Activated naive CD8-positive, alpha-beta T cell treated with anti-CD3 and anti-CD28 coated beads for 36 hours (primary cell): ENCODE data around the gene RPS6KB2. TPM values are rescaled to one million over a fixed set of nuclear protein-coding genes. Genes with fewer than 3 reads are reported as not detected.

ENCODE experiments used
- DNase-seq: peaks from one replicate; pipeline ENCODE4 v3.0.0; 2021
- H3K27ac Mint-ChIP-seq: one replicate; pipeline ENCODE4 v1.8.0; 2022; ENCODE audit warnings: mild to moderate bottlenecking, moderate library complexity, mixed read lengths
- H3K27me3 Mint-ChIP-seq: one replicate; pipeline ENCODE4 v1.8.0; 2022; ENCODE audit warnings: mild to moderate bottlenecking, mixed read lengths
- H3K36me3 Mint-ChIP-seq: one replicate; pipeline ENCODE4 v1.8.0; 2021; ENCODE audit warnings: mild to moderate bottlenecking, mixed read lengths
- H3K4me1 Mint-ChIP-seq: one replicate; pipeline ENCODE4 v1.8.0; 2021; ENCODE audit warnings: mixed read lengths
- H3K4me3 Mint-ChIP-seq: one replicate; pipeline ENCODE4 v1.8.0; 2022; ENCODE audit warnings: mild to moderate bottlenecking, moderate library complexity, mixed read lengths
- H3K9me3 Mint-ChIP-seq: one replicate; pipeline ENCODE4 v1.8.0; 2022; ENCODE audit warnings: mixed read lengths
- total RNA-seq, 2 experiments: library from RNA; stranded (reverse); gene quantifications; one replicate each; pipeline ENCODE4 v1.2.3, GENCODE V29; 2021

RPS6KB2 gene
- 10 to 100 TPM; 64.9 to 67.7 TPM for total RNA-seq

DNA sequence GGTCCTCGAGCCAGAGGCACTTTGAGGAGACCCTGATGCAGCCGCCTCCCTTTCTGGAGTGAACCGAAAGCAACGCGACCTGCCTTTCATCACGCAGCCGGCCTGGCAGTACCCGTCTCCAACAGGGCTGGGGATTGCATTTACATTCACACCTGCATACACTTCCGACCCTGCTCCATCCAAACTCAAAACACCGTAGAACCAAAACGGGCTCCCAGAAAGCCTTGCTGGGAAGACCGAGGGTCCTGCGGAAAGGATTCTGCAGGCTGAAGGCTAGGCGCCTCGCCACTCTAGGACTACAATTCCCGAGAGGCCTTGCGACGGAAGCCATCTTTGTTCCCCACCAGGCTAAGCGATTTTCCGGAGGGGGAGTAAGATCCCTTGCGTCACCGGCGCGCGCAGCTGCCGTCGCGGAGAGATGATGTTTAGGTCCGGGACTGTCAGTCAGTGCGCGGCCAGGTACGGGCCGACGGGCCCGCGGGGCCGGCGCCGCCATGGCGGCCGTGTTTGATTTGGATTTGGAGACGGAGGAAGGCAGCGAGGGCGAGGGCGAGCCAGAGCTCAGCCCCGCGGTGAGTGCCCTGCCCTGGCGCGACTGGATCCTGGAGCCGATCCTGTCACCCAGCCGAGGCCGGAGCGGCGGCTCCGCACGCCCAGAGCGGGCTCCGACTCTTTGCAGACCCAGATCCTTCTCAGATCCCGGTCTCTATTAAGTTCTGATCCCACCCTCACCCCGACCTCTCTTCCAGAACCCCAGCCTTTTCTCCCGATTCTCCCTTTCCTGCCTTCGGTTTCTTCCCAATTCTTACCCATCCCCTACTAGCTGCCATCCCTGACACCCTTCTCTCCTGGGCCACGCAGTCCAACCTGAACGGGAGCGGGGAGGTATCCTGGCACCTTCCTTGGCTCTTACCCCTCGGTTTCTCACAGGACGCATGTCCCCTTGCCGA, at the start of gene RPS6KB2:
RPS6KB2 (plus strand) TSS at position 443 of the 950 bp plus-strand sequence; CDS start at position 495, 52 bp downstream.
- Mint-ChIP-seq H3K27ac (peak within 1 kb of the TSS; percentile 97), H3K4me1 (peaks cover 26% of the 10 kb centered on the region), H3K4me3 (peak within 1 kb of the TSS; percentile 96), H3K27me3 (peaks cover 3% of the 10 kb centered on the region), H3K36me3 (peaks cover 6% of the 10 kb centered on the region), H3K9me3 (no peaks in the 10 kb centered on the region)
- peak; percentile 97 for DNase-seq

DNA sequence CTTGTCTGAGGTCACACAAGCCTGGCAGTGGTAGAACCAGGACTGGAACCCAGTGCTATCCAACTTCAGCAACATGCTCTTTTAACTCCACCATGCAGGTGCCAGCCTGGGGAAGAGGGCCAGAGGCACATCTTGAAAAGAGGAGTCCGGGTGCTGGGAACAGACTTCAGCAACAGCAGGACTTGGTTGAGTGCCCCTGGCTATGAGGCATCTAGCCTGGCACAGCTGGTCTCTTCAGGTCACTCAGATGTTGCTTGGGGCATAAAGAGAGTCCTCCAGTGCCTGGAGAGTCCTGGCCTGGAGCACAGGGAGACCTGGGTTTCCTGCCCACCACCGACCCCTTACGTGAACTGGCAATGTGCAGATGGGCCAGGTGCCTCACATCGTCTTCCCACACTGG, 49.8 kb upstream of the RPS6KB2 start:
- Mint-ChIP-seq H3K4me1 (peaks cover 16% of the 10 kb centered on the region), H3K36me3 (no peaks in the 10 kb centered on the region), H3K4me3 (no peak overlapping the region), H3K27me3 (peaks cover 17% of the 10 kb centered on the region), H3K27ac (no peak overlapping the region), H3K9me3 (no peaks in the 10 kb centered on the region)
- DNase-seq: no peak

DNA sequence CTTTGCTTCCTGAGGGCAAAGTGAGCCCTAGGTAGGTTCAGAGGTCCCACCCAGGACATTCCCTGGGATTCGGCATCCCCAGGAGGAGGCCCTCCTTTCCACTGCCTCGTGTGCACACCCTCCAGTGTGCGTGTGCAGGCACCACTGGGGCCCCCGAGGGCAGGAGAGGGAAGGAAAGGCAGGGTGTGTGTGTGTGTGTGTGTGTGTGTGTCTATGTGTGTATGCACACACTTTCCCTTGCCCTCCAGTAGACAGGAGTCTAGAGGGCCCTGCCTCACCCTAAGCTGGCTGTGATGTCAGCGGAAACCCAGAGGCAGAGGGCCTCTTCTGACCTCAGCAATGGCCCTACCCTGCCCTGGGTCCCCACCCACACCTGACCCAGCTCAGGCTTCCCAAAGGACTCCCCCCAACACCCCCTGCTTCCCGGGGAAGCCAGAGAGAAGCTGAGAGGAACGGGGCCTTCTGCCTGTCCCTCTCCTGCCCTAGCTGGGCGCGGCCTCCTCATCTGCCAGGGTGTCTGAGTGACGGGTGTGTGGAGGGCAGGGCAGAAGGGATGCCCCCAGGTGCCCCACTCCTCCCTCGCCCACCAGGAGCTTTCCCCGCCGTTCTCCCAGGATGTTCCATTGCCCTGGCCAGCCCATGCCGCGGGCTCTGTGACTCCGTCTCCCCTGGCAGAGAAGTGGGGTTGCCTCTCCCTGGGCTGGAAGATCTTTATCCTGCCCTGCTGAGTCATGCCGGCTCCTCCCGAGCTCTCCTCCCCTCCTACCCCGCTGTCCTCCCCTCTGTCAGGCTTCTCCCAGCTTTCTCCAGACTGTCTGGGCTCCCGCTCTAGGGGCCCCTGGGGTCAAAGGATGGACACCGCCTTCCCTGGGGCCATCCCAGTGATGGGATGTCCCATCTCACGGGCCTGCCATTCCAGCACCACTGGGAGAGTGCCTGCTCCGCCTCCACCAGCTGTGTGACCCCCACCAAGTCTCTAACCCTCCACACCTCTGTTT, 48.9 kb upstream of the RPS6KB2 start:
- no peaks in the 10 kb centered on the region for H3K9me3 Mint-ChIP-seq
- peaks cover 10% of the 10 kb centered on the region for H3K4me1 Mint-ChIP-seq
- H3K27ac Mint-ChIP-seq: no peak overlapping the region
- no peaks in the 10 kb centered on the region for H3K36me3 Mint-ChIP-seq
- no peak for DNase-seq
- peaks cover 13% of the 10 kb centered on the region for H3K27me3 Mint-ChIP-seq
- no peak overlapping the region for H3K4me3 Mint-ChIP-seq

DNA sequence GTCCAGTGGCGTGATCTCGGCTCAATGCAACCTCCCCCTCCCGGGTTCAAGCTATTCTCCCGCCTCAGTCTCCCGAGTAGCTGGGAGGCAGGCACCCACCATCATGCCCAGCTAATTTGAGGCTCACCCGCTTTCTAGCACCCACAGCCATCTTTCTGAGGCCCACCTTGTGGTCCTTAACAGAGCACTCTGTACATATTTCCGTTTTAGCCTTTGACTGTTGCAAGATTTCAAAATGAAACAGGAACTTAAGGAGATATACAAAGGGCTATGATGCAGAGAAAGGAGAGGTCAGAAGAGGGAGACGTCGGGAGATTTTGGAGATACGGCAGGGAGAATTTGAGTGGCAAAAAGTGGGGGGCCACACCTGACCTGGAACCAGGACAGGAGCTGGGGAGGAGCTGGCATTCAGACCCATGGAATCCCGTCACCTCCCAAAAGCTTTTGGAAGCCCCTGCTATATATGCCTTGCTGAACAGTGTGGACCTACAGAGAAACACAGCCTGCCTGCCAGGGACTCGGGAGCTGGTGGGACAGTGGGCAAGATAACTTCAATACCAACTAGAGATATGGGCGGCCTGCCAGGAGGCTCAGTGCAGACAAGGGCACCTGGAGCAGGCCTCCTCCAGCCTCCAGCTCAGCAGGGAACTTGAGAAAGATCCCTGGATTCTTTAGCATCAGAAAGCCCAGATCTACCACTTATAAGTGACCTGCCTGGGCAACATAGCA, 46.9 kb upstream of the RPS6KB2 start:
- no peaks in the 10 kb centered on the region for H3K36me3 Mint-ChIP-seq
- no peak overlapping the region for H3K27ac Mint-ChIP-seq

DNA sequence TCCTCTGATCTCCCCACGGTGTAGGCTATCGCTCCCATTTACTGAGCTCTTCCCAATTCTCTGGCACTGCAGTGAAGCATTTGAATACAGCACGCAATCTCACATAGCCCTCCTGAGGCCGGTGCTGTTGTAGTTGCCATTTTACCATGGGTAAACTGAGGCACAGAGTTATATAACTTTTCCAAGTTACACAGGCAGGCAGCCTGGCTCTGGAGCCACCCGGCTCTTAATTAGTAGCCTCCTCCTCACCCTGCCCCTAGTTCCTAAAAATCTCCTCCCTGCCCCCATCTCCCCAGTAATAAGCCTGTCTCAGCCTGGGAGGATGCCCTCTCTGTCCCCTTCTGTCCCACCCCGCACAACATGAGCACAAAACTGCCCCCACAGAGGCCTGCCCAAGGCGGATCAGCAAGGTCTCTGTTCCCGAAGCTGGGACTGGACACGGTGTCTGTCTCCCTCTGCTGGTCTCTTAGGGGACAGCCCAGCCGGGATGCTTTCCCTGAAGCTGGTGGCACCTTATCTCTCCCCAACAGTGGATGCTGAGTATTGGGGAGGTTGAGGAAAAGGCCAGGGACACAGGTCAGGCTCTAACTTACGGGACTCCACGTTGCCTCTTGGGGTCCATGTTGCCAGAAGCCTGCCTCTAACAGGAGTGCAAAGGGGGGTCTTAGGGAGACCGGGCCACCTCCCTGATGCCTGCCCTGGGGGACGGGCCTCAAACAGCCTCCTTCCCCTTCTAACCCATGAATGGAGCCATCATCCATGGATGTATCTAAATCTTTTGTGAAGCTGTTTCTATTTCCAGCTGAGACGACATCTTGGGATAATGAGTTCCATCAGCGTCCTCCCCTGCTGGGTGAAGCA, 45.8 kb upstream of the RPS6KB2 start:
- no peaks in the 10 kb centered on the region for H3K27me3 Mint-ChIP-seq
- no peak overlapping the region for H3K4me3 Mint-ChIP-seq
- peaks cover 6% of the 10 kb centered on the region for H3K4me1 Mint-ChIP-seq
- no peaks in the 10 kb centered on the region for H3K36me3 Mint-ChIP-seq
- no peaks in the 10 kb centered on the region for H3K9me3 Mint-ChIP-seq
- peak; percentile 78 for DNase-seq
- H3K27ac Mint-ChIP-seq: no peak overlapping the region

More for the DNA sequence above, 46.9 kb upstream of the RPS6KB2 start:
- H3K27me3 Mint-ChIP-seq: peaks cover 1% of the 10 kb centered on the region
- H3K4me3 Mint-ChIP-seq: no peak overlapping the region
- no peaks in the 10 kb centered on the region for H3K9me3 Mint-ChIP-seq
- peaks cover 6% of the 10 kb centered on the region for H3K4me1 Mint-ChIP-seq
- DNase-seq: no peak

DNA sequence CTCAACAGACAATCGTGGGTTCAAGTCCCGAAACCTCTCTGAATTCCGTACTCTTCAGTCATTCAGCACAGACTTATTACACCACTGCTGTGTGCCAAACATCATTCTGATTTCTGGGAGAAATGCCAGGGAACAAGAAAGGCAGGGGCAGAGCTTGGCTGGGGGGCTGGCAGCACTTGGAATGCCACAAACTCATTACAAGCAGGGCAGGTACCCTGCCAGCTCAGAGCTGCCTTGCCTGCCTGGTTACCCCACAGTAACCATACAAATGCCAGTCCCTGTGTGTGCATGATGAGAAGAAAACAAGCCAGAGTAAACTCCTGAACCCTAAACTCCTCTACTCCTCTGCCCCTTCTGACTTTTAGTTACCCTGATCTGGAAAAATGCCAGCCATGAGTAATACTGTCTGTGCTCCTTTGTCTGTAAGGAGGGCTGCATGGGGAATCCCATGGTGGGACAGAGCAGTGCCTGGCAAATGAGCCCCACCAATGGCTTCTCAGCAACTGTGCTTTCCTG, 43.4 kb upstream of the RPS6KB2 start:
- Mint-ChIP-seq H3K27ac (no peak overlapping the region), H3K4me3 (no peak overlapping the region), H3K4me1 (peaks cover 13% of the 10 kb centered on the region), H3K36me3 (no peaks in the 10 kb centered on the region), H3K9me3 (no peaks in the 10 kb centered on the region), H3K27me3 (no peaks in the 10 kb centered on the region)
- no peak for DNase-seq

DNA sequence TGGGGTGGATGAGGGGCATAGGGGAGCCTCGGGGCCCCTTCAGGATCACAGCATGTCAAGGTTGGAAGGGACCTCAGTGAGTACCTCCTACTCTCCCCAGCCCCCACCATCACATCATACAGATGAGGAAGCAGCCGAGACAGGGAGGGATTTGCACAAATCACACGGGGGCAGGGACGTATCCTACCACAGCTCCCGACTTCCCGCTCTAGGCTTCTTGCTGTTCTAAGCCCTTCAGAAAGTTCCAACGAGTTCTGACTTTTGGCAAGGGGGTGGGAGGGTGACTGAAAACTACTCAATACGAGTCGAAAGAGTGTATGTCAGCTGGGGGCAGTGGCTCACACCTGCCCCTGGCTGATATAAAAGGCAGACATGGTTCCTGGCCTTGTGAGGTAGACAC, 41.2 kb upstream of the RPS6KB2 start:
- Mint-ChIP-seq H3K4me1 (peaks cover 16% of the 10 kb centered on the region), H3K9me3 (no peaks in the 10 kb centered on the region)
- no peak for DNase-seq

DNA sequence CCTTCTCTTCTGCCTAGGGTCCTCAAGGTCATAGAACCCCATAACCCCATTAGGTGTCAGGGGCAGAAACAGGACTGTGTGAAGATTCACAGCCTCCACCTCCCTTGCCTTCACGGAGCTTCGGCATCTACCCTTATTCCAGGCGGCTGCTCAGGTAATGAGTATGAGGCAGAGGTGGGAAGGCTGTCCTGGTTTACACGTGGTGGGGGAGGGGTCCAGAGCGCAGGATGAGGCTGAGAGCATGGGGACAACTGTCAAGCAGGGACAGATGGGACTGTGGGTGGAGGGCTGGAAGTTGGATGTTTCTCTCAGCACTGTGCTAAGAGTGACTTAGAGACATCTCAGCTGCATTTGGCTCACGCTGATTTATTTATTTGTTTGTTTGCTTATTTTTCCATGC, 40.8 kb upstream of the RPS6KB2 start:
- Mint-ChIP-seq H3K27me3 (no peaks in the 10 kb centered on the region), H3K27ac (no peak overlapping the region), H3K36me3 (no peaks in the 10 kb centered on the region), H3K4me1 (peaks cover 15% of the 10 kb centered on the region), H3K4me3 (no peak overlapping the region), H3K9me3 (no peaks in the 10 kb centered on the region)
- no peak for DNase-seq

More for the DNA sequence above, 41.2 kb upstream of the RPS6KB2 start:
- H3K27ac Mint-ChIP-seq: no peak overlapping the region
- H3K36me3 Mint-ChIP-seq: no peaks in the 10 kb centered on the region
- H3K4me3 Mint-ChIP-seq: no peak overlapping the region
- H3K27me3 Mint-ChIP-seq: no peaks in the 10 kb centered on the region

DNA sequence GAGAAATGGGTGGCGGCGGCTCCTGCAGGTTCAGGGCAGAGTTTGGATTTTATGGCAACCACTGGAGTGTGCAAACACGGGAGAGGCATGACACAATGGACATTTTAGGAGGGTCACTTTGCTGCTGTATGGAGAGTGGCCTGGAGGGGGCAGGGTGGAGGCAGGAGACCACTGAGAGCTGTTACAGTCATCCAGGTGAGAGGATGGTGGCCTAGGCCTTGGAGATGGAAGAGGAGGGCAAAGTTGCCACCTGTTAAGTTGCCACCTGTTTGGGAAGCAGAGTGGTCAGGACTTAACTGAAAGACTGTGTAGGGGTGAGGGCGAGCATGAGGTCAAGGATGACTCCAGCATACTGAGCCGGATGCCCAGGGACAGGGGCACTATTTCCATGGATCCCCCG, 38.8 kb upstream of the RPS6KB2 start:
- Mint-ChIP-seq H3K36me3 (peaks cover 3% of the 10 kb centered on the region), H3K4me1 (peaks cover 25% of the 10 kb centered on the region), H3K9me3 (no peaks in the 10 kb centered on the region), H3K4me3 (peak overlapping the region; percentile 64), H3K27me3 (no peaks in the 10 kb centered on the region), H3K27ac (no peak overlapping the region)
- no peak for DNase-seq

DNA sequence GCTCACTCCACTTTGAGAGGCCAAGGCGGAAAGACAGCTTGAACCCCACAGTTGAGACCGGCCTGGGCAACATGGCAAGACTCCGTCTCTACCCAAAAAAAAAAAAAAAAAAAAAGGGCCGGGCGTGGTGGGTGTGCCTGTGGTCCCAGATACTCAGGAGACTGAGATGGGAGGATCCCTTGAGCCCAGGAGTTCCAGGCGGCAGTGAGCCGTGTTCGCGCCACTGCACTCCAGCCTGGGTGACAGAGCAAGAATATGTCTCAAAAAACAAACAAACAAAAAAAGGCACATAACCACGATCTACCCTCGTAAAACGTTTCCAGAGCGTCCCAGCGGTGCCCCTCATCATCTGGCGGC, 37.4 kb upstream of the RPS6KB2 start:
- peaks cover 7% of the 10 kb centered on the region for H3K36me3 Mint-ChIP-seq
- peak overlapping the region; percentile 92 for H3K4me3 Mint-ChIP-seq
- no peaks in the 10 kb centered on the region for H3K27me3 Mint-ChIP-seq
- no peaks in the 10 kb centered on the region for H3K9me3 Mint-ChIP-seq
- H3K27ac Mint-ChIP-seq: peak overlapping the region; percentile 75
- H3K4me1 Mint-ChIP-seq: peaks cover 23% of the 10 kb centered on the region
- DNase-seq: no peak

DNA sequence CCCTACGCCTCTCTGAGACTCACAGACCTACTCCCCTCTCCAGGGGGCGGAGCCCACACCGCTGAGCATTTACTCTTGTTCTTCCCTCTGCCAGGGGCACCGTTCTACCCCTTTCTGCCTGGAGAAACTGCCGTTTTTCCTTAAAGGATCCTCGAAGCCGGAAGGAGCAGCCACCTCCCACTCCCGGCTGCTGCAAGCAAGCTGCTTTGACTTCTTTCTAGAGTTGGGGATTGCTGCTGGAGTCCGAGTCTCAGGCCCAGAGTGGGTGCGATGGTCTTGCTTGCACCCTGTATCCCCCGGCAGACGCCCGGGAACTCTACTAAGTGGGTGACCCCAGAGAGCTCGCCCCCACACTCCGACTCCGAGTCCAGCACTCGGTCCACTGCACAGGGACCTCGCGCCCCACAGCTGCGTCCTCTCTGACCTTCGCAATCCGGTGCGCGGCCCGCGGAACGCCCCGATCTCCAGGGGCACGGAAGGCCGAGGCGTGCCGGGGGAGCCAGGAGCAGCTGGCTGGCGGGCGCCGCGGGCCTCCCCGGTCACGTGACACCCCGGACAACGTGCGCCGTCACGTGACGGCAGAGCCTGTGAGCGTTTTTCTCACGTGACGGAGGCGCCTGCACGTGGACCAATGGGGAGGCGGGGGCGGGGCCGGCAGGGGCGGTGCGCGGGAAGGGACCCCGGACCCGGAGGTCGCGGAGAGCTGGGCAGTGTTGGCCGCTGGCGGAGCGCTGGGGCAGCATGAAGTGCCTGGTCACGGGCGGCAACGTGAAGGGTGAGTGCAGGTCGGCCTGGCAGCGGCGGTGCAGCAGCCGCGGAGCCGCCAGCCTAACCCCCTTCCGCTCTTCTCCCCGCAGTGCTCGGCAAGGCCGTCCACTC, 36.8 kb upstream of the RPS6KB2 start, which contains the start of gene RAD9A:
RAD9A (plus strand) TSS at position 683 of the 879 bp plus-strand sequence; CDS start at position 742, 59 bp downstream.
- peaks cover 7% of the 10 kb centered on the region for H3K36me3 Mint-ChIP-seq
- H3K4me3 Mint-ChIP-seq: peak within 1 kb of the TSS; percentile 92
- no peaks in the 10 kb centered on the region for H3K9me3 Mint-ChIP-seq
- no peaks in the 10 kb centered on the region for H3K27me3 Mint-ChIP-seq
- H3K27ac Mint-ChIP-seq: peak within 1 kb of the TSS; percentile 75
- DNase-seq: peak; percentile 94
- peaks cover 26% of the 10 kb centered on the region for H3K4me1 Mint-ChIP-seq

DNA sequence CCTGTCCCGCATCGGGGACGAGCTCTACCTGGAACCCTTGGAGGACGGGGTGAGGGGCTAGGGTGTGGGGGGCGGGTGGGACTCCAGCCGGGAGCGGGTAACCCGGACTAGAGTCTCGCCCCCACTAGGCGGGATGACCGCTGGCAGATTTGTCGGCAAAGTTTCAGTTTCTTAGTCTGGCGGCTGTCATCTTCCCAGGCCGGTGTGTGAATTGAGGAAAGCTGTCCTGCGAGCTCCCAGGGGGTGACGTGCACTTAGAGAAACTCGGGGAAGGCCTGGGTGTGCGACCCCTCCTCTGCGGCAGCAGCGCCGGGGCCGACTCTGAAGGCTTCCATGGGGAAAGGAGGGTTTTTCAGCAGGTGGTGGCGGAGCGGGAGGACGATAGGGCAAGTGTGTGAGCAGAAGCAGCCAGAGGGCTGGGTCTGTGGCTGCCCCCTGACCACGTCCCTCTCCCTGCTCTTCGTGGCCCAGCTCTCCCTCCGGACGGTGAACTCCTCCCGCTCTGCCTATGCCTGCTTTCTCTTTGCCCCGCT, 36.0 kb upstream of the RPS6KB2 start:
- peaks cover 11% of the 10 kb centered on the region for H3K36me3 Mint-ChIP-seq
- no peaks in the 10 kb centered on the region for H3K27me3 Mint-ChIP-seq
- no peaks in the 10 kb centered on the region for H3K9me3 Mint-ChIP-seq
- H3K4me3 Mint-ChIP-seq: peak overlapping the region; percentile 92
- H3K27ac Mint-ChIP-seq: peak overlapping the region; percentile 54
- peaks cover 31% of the 10 kb centered on the region for H3K4me1 Mint-ChIP-seq
- no peak for DNase-seq
